GM18868 (cell line): ENCODE data around the gene GRID1.

ENCODE experiments used
- ATAC-seq: cut with Tn5 transposase; IDR thresholded peaks from one replicate; pipeline ENCODE4 v1.9.1; 2021; ENCODE audit warnings: mild to moderate bottlenecking, moderate library complexity; ENCODE audit not compliant: unreplicated experiment

The GRID1 gene

DNA sequence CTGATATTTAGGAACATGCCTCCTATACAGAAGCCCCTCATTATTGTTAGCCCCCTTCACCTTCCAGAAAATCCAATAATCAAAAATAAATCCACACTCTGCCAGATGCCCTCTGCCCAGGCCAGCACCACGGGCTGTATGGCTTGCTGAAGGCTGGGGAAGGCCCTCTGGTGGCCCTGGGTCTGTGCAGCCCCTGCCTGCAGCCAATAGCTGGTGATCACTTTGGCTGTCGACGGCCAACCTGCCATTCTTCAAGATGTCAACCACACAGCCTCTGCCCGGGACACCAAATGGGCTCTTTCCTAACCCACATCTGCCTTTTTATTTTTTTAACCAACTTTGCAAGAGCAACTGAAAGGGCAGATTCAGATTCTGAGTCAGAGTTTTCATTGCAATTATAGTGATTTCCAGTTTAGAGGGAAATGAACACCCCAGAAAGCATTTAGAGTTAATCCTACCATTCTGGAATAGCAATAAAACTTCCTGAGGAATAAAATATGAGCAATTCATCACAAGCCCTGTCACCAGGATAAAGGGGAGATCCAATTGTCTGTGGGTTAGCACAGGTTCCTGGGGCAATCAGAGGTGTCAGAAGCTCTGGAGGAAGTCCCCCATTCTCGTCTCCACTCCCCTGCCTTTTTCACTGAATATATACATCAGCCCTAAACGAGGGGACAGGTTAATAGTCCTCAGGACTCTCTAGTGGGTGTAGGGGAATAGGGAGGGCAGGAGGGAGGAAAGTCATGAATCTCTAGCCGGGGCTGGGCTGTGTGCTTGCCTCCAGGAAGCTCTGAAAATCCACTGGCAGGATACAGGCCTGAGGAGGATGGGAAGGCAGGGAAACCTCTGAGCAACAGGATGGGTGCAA lies 211.3 kb downstream of the GRID1 start:
- ATAC-seq, result no peak

- no peak for ATAC-seq
These were observed 212.8 kb downstream of the GRID1 start for GRCh38 chr10:86153751-86154150.

DNA sequence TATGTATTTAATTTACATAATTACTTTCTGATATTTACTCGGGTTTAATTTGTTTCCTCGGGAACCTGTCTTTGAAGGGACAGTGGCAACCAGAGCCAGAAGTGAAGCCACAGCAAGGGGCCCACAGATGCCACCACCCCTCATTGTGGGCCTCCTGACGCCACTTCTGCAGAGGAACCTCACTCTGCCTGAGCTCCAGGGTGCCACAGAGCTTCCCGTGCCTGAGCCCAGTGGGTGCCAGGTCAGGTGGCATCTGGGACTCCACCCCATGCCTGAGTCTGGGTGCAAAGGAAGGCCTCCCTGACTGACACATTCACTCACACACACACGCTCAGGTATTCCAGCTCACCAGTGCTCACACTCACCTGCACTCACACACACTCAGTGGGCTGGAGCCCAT lies 213.7 kb downstream of the GRID1 start:
- ATAC-seq, result no peak

- ATAC-seq, result no peak
These were observed 214.2 kb downstream of the GRID1 start for GRCh38 chr10:86152354-86152753.

- ATAC-seq, result no peak
These were observed 215.0 kb downstream of the GRID1 start for GRCh38 chr10:86151613-86152012.

DNA sequence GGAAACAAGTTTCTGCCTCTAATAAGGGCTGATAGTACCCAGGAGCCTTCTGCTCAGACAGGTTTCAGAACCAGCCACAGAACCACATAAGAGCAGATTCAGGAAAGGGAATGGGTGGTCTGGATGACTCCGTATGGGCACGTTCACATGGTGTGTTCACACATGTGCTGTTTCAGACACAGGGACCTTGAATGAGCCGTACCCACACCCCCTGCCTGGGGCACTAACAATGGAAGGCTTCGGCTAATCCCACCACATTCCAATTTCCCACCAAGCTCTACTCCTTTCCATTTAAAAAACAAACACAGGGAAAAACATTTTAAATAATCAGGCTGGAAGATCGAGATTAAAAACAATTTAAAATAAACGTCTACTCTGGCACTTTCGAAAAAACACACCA lies 217.3 kb downstream of the GRID1 start:
- no peak for ATAC-seq

- ATAC-seq, result no peak
These were observed 218.5 kb downstream of the GRID1 start for GRCh38 chr10:86148117-86148516.

- no peak for ATAC-seq
These were observed 222.3 kb downstream of the GRID1 start for GRCh38 chr10:86144301-86144700.

DNA sequence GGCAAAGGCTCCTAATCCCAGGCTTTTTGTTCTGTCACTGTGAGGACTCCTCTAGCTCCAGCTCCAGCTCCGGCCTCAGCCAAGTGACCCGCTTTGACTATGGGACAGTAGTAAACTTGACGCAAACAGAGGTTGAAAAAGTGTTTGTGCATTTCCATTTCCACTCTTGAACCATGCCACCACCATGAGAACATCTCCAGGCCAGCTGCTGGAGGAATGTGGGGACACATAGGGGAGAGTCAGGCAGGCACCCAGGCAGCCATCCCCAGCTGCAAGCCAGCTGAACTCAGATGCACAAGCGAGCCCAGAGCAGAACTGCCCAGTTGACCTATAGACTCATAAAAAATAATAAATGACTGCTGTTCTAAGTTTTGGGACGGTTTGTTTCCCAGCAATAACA lies 224.7 kb downstream of the GRID1 start:
- ATAC-seq, result no peak

DNA sequence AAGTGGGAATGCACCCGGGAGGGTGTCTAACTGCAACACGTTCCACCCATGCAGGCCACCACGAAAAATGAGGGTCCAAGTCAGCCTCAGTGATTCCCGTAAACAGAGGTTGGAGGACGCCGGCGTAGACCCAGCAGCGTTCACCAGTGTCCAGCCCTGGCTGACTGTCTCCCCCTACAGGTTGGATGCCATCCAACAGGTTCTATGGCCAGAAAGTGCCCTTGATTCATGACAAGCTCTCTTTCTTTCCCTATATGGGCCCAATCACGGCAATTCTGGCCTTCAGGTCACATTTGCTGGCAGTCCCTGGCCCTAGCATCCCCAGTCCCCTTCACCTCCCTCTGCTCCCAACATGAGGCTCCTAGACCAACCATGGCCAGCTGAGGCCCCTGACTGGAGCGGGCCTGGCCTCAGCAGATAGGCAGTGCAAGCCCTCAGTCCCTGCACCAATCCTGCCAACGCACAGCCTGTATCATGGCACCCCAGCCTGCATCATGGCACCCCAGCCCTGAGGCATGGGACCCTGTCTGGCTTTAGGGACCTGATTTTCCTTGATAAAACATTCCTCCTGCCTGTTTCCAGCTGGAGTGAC lies 227.4 kb downstream of the GRID1 start:
- ATAC-seq, result no peak

DNA sequence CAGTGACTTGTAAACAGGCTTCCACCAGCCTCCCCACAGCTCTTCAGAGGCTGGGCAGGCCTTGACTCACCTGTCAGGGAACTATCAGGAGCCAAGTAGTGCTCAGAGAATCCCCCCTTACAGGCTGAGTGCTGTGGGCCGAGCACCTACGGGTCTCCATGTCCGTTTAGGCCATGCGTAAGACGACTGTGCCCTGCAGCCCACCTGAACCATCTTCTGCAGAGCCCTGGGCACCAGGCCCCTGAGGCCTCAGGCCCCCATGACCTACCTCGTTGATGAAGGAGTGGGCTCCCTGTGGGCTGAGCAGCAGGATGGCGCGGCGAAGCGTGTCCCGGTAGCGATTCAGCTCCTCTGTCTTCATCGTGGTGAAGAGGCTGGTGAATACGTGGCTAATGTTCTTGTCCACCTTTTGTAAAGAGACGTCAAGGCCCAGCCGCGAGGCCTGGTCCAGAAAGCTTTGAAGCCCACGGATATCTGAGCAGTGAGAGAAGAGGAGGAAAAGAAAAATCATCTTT lies 228.0 kb downstream of the GRID1 start:
- ATAC-seq, result no peak

DNA sequence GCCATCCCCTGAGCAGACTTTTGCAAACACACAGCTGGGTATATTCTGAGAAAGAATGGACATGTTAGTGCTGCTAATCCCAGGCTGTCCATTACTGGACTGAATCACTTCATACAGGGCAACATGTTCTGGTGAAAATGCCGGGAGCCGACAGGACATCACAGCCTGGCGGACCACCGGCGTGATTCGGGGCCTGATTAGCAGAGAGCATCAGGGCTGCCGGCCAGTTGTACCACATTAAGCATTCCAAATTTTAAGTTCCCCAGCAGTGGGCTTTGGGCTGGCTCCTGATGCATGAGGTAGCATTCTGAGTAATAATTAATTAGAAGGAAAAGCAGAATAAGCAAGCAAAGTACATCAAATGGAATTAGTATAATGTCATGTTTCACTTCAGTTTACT lies 229.0 kb downstream of the GRID1 start:
- ATAC-seq, result no peak

DNA sequence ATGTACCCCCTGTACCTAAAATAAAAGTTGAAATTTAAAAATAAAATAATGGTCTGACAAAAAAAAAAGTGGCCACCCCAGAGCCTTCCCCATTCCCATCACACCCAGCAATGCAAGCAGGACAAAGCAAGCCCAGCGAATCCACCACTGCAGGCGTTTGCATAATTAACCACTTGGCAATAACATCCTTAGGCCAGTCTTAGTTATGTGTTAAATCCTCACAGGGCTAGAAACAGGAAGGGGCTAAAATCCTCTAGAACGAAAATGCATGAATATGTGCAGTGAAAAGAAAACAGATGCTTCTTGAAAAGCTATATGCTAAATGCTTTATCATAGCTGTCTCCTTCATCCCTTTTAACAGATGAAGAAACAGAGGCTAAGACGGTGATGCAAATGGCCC lies 229.7 kb downstream of the GRID1 start:
- ATAC-seq, result no peak

DNA sequence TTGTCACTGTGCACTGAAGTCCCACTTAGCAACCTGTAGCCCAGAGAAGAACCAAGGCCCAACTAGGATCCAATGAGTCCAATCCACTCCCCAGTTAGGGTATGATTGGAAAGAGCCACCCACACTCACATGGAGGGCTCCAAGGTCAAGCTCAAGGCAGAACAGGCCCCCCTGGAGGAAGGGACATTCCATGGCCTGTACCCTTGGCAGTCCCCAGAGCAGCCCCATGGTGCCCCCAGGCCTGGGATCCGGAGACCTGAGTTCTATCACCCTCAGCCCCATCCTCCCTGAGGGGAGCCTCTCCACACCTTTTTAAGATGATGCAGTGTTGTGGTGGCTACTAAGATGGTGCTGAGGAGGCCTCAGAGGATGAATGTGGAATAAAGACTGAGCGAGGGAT lies 231.4 kb downstream of the GRID1 start:
- ATAC-seq, result no peak

DNA sequence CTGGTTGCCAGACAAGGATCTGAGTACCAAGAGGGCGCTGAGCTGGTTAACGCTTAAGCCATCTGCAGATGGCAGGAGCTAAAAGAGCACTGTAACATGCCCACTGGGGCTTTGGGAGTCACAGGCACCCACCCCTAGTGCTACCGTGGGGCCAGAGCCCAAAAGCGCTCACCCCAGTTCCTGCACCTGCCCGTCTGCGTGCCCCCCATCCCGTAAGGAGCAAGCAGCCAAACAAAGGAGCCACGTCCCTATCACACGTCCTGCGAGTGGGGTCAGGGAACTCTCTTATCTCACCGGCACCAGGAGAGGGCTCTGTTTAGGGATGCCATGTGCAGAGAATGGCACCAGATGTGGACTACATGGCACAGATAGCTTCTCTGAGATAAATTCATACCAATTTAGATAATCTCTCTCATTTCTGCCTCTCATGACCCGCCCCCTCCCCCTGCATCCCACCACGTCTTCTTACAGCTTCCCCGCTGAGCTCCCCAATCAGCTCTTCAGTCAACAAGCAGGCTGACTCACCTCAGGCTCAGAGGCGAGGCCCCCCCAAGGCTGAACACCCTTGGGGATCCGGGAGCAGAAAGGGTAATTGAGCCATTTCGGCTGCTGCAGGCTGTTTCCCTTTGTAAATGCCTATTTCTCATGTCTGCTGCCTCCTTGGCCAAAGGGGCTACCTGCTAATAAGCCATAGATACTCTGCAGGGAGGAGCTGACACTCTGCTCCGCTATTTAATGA lies 235.7 kb downstream of the GRID1 start:
- ATAC-seq, result no peak

- ATAC-seq, result no peak
These were observed 236.6 kb downstream of the GRID1 start for GRCh38 chr10:86130041-86130440.

GRCh38 chr10:86128360-86128759 lies 238.2 kb downstream of the GRID1 start:
- no peak for ATAC-seq

DNA sequence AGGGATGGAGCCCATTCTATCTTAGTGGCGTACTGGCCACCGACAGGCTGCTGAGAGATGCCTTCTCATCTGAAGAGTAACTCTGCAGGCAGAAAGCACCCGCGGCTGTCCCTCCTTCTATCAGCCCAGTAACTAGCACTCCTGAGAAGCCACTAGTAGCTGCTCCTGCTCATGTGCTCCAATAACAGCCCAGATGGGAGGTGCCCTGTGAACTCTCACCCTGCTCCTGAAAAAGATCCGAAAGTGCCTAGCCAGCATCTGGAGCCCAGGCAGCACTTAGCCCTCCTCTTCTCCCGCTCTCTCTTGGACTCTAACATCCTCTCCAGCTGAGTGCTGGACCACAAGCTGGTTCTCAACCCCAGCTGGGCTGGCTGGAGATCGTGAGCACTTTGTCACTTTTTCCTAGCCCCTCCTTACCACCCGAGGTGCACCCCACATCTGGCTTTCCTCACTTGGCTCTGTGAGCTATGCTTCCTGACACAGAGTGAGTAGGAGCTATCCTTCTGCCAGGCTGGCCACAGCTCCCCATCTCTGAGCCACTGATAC lies 239.2 kb downstream of the GRID1 start:
- ATAC-seq, result no peak

- ATAC-seq, result no peak
These were observed 241.9 kb downstream of the GRID1 start for GRCh38 chr10:86124734-86125133.

GRCh38 chr10:86123715-86124114 lies 242.9 kb downstream of the GRID1 start:
- no peak for ATAC-seq

- ATAC-seq, result no peak
These were observed 243.3 kb downstream of the GRID1 start for GRCh38 chr10:86123304-86123703.
